DLD1 (cell line): Measurements from ENCODE around the gene GAPVD1.

Source experiments
- in situ Hi-C: cut with HindIII; loops from 2 replicates; pipeline ENCODE4 v1.10.0; 2017; ENCODE audit warnings: low sequenced_read_pairs

Gene GAPVD1

GRCh38 chr9:125404733-125405132 is 143.1 kb downstream of the GAPVD1 start:
- in situ Hi-C loops = no loop called here

GRCh38 chr9:125405938-125406809 is 144.5 kb downstream of the GAPVD1 start:
- in situ Hi-C loops = no loop called here

GRCh38 chr9:125406810-125407087 is 145.1 kb downstream of the GAPVD1 start:
- in situ Hi-C loops = no loop called here

- in situ Hi-C loops = no loop called here
These were observed 145.9 kb downstream of the GAPVD1 start for GRCh38 chr9:125407432-125407973.

GRCh38 chr9:125407974-125408900 is 146.6 kb downstream of the GAPVD1 start:
- in situ Hi-C loops = no loop called here

- in situ Hi-C loops = no loop called here
These were observed 147.6 kb downstream of the GAPVD1 start for GRCh38 chr9:125409217-125409636.

- in situ Hi-C loops = no loop called here
These were observed 148.3 kb downstream of the GAPVD1 start for GRCh38 chr9:125409637-125410521.

GRCh38 chr9:125410522-125410894 is 148.9 kb downstream of the GAPVD1 start:
- in situ Hi-C loops = no loop called here

GRCh38 chr9:125411171-125411756 is 149.6 kb downstream of the GAPVD1 start:
- in situ Hi-C loops = no loop called here

- in situ Hi-C loops = no loop called here
These were observed 150.5 kb downstream of the GAPVD1 start for GRCh38 chr9:125412166-125412565.

- in situ Hi-C loops = no loop called here
These were observed 152.0 kb downstream of the GAPVD1 start for GRCh38 chr9:125413579-125413978.

- in situ Hi-C loops = no loop called here
These were observed 154.2 kb downstream of the GAPVD1 start for GRCh38 chr9:125415583-125416460.

- in situ Hi-C loops = no loop called here
These were observed 154.9 kb downstream of the GAPVD1 start for GRCh38 chr9:125416517-125416916.
